Upper lobe of left lung (tissue), 4 donors: ENCODE results near the gene F2RL3.

Source experiments
- EP300 ChIP-seq, 4 donors: sonication (generic); formaldehyde crosslinking; IDR thresholded peaks; one replicate each; pipeline ENCODE4 v1.5.1; 2017; ENCODE audit warnings: antibody characterized with exemption in 4 of 4, control low read depth in 2 of 4
- POLR2A ChIP-seq, 4 donors: fragments of 450-650 bp; IDR thresholded peaks; one replicate each; pipeline ENCODE4 v1.5.1; 2016 to 2017; ENCODE audit warnings: antibody characterized with exemption in 4 of 4, mild to moderate bottlenecking in 2 of 4
- POLR2AphosphoS5 ChIP-seq, 2 donors: sonication (generic); formaldehyde crosslinking; IDR thresholded peaks; one replicate each; pipeline ENCODE4 v1.5.1; 2017; ENCODE audit warnings: antibody characterized with exemption in 2 of 2
- TF ChIP-seq, protein P1 (sequence below), 6 experiments: fragments of 450-650 bp in 4 of 6; fragments of 200-600 bp in 2 of 6; sonication (generic) in 2 of 6; IDR thresholded peaks; one replicate each; pipeline ENCODE4 v1.5.1; 2016 to 2019; ENCODE audit warnings: antibody characterized with exemption in 6 of 6

DNA sequence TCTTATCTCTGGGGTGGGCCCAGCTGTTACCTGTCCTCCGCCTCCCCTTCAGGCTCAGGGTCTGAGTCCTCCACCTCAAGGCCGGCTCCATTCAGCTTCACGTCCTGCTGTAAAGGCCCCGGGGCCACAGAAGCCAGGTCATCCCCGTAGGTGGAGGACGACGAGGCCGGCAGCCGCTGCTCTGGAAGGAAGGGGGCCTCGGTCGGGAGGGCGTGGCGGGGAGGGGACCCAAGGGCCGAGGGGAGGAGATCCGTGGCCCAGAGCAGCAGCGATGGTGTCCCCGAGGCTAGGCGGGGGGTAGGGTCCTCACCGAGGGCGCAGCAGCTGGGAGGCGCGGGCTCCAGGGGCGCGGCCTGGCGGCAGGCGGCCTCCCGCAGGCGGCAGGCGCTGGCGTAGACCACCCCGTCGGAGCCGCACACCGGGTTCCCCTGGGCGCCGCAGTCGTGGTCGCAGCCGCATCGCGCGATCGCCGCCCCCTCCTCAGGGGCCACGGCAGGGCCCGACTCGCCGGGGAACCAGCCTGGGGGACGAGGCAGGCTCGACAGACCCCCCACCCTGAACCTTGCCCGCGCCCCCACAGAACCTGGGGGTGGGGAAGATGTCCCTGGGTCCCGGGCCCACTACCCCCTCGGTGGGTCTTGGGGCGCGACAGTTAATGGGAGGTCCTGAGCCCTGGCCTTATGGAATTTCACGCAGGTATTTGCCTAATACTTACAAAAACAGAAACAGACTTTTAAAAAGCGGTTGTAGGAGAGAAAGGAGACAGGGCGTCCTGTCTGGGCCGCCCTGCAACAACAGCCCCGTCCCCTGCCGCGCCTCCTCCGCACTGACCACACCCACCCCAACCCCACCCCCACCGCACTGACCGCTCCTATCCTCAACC, 7.6 kb downstream of the F2RL3 start:
- TF ChIP-seq, protein P1, sequence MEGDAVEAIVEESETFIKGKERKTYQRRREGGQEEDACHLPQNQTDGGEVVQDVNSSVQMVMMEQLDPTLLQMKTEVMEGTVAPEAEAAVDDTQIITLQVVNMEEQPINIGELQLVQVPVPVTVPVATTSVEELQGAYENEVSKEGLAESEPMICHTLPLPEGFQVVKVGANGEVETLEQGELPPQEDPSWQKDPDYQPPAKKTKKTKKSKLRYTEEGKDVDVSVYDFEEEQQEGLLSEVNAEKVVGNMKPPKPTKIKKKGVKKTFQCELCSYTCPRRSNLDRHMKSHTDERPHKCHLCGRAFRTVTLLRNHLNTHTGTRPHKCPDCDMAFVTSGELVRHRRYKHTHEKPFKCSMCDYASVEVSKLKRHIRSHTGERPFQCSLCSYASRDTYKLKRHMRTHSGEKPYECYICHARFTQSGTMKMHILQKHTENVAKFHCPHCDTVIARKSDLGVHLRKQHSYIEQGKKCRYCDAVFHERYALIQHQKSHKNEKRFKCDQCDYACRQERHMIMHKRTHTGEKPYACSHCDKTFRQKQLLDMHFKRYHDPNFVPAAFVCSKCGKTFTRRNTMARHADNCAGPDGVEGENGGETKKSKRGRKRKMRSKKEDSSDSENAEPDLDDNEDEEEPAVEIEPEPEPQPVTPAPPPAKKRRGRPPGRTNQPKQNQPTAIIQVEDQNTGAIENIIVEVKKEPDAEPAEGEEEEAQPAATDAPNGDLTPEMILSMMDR (IDR thresholded peaks at IDR 0.05), result no peak
- TF ChIP-seq POLR2A (IDR thresholded peaks at IDR 0.05) (peak in 3 of 4 donors; percentile 36 to 43 (median 42)), EP300 (IDR thresholded peaks at IDR 0.05) (no peak), POLR2AphosphoS5 (IDR thresholded peaks at IDR 0.05) (peak in 1 of 2 donors; percentile 37)
